ENCODE data around the gene MRRF.

GRCh38 chr9:122360891-122361290 lies 96.2 kb downstream of the MRRF start:
- TF ChIP-seq CTCF (IDR thresholded peaks at IDR 0.05; ENCODE audit: insufficient read depth, low read length) (no peak), GABPA (IDR thresholded peaks at IDR 0.05; ENCODE audit: low read depth) (no peak), POLR2AphosphoS5 (IDR thresholded peaks at IDR 0.05; ENCODE audit: low read depth) (no peak), SPI1 (IDR thresholded peaks at IDR 0.05; ENCODE audit: borderline replicate concordance, low read depth) (no peak), REST (IDR thresholded peaks at IDR 0.05; ENCODE audit: insufficient replicate concordance, low read depth) (no peak)
